ENCODE measurements around the gene PLCB2.

- TF ChIP-seq GATA3 (IDR thresholded peaks at IDR 0.05; ENCODE audit: low read depth, low read length) (no peak), GATA2 (IDR thresholded peaks at IDR 0.05; ENCODE audit: low read depth, low read length) (no peak)
Measured at GRCh38 chr15:40331637-40332036, 23.9 kb upstream of the PLCB2 start.

Measured in SH-SY5Y (cell line).